HG02763 (cell line): Measurements from ENCODE around the gene VPS13D.

Experiments used
- ATAC-seq: cut with Tn5 transposase; IDR thresholded peaks from one replicate; pipeline ENCODE4 v1.9.1; 2021; ENCODE audit warnings: mild to moderate bottlenecking, moderate library complexity; ENCODE audit not compliant: unreplicated experiment

Gene VPS13D

DNA sequence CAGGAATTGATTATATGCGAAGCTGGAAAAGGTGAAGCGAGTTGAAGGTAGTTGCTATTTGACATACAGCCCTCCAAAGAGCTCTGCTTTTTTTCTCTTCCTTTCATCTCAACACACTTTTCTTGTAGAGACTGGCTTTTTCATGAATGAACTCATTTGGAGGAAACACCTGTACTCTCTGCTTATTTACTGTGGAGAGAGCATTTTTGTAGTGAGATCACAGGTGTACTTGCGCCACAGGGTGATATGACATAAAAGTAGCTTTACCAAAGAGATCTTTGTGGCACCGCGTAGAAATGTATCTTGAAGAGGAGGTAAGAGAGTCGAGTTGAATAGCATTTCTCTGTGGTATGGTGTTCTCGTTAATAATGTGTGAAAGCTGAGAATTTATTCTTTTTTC is 187.6 kb downstream of the VPS13D start:
- ATAC-seq: no peak

DNA sequence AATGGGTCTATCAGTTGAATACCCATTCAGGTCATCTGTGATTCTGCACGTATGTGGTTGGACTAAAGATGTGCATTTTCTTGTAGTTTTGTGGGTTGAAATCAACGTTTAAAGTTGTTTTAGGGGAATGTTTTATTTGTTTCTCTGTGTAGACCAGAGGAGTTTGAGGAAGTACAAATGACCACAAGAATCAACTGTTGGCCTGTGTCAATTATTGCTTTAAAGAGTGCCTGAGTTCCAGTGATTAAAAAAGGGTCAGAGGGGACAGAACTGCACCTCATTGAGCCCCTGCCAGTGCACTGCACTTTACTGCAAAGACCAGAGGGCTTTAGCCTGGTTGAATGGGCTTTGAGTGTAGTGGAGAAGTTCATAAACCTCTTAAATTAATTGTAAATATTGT is 190.3 kb downstream of the VPS13D start:
- ATAC-seq: no peak

GRCh38 chr1:12422488-12422887 is 192.7 kb downstream of the VPS13D start:
- ATAC-seq: no peak

GRCh38 chr1:12424087-12424529 is 194.3 kb downstream of the VPS13D start:
- no peak for ATAC-seq

DNA sequence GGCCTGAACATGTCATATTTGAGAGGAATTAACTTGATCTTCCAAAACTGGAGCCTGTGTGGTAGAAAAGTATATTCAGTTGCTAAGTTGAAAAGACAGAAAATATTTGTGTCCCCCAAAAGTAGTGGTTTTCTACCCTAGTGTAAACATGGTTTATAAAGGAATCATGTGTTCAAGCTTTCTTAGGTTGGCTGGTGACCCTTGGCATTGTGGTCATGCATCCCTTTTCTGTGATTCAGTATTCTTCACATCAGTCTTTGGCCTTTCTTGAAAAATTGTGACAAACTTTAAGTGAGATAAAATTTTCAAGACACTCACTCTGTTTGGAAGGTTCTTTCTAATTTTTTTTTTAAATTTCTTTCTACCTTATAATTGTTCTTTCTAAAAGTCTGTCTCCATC is 195.0 kb downstream of the VPS13D start:
- ATAC-seq: no peak

DNA sequence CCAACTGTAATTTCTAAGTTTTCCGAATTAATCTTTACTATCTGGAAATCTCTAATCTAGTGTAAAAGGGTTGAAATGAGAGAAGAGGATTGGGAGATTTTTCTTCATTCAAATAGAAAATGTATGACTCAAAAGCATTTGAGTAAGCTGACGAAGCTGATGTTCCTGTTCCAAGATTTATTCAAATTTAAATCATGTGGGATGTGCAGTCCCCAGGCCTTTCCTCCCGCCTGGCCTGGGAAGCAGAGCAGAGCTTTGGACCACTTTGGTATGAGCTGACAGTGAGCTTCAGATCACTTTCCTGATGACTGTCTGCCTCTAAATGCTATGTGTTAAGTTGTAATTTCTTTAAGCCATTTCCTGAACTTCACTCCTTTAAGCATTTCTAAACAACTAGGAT is 196.2 kb downstream of the VPS13D start:
- ATAC-seq: no peak

GRCh38 chr1:12428334-12428733 is 198.5 kb downstream of the VPS13D start:
- no peak for ATAC-seq

- no peak for ATAC-seq
These were observed 200.7 kb downstream of the VPS13D start for GRCh38 chr1:12430525-12430924.

GRCh38 chr1:12432897-12433296 is 203.1 kb downstream of the VPS13D start:
- ATAC-seq: no peak

DNA sequence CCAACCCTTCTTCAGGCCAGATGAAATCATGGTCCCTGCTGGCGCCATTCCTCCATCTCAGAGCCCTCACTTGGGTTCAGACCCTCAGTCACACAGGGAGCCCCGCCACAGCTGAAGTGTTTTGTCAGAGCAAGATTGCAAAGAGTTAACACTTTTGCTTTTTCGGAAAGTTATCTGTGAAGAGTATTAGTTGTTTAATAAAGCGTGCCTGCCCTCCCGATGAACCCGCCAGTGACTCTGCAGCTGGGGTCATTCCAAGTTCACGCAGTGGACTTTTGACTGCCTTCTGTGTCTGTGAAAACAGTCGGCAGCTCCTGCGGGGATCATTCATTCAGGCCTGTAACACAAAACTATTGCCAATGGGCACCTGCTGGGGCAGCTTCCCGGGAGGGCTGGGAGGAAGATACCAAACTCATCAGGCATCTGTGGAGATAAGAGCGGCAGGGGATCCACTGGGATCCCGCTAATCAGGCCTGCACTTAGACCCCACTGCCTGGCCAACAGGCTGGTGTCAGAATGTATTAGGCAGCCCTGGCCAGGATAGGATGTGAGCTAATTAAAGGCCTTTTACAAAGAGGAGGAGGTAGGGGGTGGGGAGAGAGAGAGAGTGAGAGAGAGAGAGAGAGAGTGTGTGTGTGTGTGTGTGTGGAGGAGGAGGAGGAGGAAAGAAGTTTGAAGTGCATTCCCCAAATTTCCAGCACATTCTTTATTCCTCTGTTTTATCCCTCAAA is 203.7 kb downstream of the VPS13D start:
- no peak for ATAC-seq

DNA sequence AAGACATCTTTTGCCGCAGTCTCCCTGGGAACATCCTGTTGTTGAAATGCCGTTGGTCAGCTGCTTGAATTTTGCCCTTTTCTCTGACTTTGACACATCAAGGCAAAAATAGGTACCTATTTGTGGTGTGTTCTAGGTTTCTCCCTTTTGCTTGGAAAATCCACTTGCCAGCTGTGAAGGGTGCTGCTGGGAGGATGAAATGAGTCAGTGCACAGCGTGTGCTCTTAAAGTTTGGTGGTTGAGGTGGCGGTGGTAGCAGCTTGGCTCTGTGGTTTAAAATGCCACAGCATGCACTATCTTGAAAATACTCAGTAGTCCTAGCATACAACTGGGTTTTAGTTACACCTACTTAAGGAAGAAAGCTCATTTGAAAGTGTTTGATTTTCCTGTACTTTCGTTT is 204.3 kb downstream of the VPS13D start:
- no peak for ATAC-seq

GRCh38 chr1:12434686-12435085 is 204.9 kb downstream of the VPS13D start:
- no peak for ATAC-seq

GRCh38 chr1:12435639-12436344 is 206.0 kb downstream of the VPS13D start:
- ATAC-seq: peak; percentile 61

DNA sequence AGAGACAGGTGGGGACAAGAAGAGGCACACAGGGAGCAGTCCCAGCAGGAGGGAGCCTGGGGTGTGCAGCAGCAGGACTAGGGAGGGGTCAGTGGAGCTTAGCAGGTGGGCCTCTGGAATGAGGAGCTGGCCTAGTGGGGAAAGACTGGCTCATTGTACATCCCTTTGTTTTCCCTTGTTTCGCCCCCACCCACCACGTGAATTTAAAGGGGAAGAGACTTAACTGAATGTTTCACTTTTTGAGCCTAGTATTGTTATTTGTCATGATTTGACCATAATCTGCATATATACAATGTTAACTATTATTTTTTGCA is 206.5 kb downstream of the VPS13D start:
- ATAC-seq: no peak

DNA sequence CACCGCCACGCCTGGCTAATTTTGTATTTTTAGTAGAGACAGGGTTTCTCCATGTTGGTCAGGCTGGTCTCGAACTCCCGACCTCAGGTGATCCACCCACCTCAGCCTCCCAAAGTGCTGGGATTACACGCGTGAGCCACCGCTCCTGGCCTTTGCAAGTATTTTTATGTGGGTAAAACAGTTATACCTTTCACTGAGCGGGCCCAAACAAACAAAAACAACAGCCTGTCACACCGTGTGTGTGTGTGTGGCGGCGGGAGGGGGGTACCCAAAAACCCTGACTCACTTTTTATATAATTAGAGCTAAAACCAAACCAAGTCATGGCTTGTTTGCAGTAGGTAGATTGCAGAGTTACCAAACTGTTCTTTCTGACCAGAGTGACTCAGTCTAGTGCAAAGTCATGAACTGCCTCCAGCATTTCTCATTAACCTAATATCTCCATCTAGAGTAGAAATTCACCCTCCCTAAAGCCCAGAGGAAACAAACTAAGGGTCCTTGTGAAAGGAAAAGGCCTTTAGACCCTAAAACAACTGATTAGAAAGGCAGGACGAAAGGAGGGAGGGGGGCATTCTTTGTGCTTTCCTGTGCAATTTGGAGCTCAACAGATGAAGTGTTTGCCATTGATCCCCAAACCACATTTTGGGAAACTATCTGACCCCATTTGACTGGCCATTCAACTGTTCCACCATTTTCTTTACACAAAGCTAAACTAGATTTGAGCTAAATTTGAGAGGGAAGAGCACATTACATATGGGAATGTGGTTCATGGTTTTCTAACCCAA is 207.2 kb downstream of the VPS13D start:
- ATAC-seq: no peak

GRCh38 chr1:12437629-12438028 is 207.8 kb downstream of the VPS13D start:
- ATAC-seq: no peak

DNA sequence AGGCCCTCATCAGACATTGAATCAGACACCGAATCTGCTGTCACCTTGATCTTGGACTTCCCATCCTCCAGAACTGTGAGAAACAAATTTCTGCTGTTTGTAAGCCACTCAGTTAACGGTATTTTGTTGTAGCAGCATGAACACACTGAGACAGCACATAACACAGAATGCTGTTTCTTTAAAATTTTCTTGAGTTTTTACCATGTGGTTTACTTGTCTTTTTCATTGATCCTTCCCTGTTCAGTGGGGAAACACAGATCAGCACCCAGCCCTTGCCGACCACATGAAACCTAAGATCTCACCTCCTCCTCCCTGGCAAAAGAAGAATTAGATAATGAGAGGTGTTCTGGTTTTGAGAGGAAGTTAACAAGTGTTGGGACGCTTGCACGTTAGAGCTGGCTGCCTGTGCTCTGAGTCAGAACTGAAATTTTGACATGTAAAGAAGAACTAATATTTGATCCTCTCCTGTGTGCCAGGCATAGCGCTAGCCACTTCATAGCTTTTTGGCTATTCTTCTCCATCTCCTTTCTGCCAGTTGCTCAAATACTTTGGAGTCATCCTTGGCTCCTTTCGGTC is 208.6 kb downstream of the VPS13D start:
- ATAC-seq: no peak

DNA sequence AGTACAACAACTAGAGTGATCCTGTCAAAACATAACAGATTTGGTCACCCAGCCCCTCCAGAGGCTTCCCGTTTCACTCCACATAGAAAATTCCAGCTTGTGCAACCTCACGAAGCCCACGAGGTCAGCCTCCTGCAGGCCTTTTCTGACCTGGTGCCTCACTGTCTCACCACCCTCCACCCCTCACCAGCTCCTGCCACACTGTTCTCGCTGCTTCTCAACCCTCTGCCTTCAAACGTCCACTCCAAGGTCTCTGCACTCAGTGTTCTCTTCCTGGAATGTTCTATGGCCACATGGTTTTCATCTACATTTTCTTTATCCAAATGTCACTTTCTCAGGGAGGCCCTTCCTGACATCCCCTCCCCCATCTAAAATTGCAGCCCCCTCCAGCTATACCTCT is 209.2 kb downstream of the VPS13D start:
- no peak for ATAC-seq

DNA sequence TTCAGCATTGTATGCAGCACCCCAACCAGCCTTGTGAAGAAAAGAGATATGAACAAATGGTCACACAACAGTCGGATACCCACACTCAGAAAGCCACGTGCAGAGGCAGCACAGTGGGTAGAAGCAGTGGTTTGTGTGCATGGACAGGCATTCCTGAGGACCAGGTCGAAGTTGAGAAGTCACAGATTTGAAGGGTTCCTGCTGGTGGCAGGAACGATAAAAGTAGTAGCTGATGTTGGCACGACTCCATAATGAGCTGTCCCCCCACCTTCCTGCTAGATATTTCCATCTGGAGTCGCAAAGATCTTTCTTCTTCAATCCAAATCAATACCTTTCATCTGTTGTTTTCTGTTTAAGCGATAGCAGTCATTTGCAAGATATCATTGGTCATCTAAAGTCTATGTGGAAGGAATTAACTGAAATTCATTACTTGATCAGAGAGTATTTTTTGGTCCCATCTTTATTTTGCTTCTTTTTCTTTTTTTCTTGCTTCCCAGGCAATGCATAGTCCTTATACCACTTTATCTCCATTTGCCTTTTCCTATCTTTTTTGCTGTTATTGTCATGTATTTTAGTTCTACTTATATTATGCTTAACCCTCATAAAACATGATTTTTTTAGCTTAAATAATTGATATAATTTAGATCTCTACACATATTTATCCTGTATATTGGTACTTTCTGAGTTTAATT is 211.7 kb downstream of the VPS13D start:
- ATAC-seq: no peak

DNA sequence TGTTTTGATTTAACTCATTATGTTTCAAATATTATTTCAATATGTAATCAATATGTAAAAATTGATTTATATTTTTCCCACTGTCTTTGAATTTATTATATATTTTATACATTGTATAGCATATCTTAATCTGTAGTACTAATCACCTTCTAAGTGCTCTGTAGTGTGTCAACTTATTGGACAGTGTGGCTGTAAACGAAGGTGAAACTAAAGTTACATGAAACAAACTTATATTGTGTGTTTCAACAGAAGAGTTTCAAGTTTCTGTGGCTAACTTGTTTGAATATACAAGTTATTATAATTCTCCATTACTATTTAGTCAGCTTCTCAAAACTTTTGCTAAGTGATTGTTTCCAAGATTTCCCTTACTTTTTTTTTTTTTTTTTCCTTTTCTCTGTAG is 212.4 kb downstream of the VPS13D start:
- ATAC-seq: no peak

GRCh38 chr1:12443151-12443550 is 213.3 kb downstream of the VPS13D start:
- ATAC-seq: no peak
